Measurements from ENCODE around the gene TRIM65. TPM values are rescaled to one million over a fixed set of nuclear protein-coding genes. Genes with fewer than 3 reads are reported as not detected.

Gene TRIM65
- total and polyA plus RNA-seq, 2 of the 4 experiments (the other 2 are of a cell fraction): 7.9 to 10.6 TPM

- Histone ChIP-seq H2BK20ac (ENCODE audit: low read depth, low read length) (no peak overlapping the region), H4K20me1 (ENCODE audit: insufficient read depth, low read length) (no peaks in the 10 kb centered on the region), H3K9me3 (ENCODE audit: control insufficient read depth, insufficient read depth, low read length) (no peaks in the 10 kb centered on the region), H3K27me3 (ENCODE audit: control insufficient read depth, insufficient read depth, low read length) (no peaks in the 10 kb centered on the region), H3K9me1 (ENCODE audit: insufficient read depth, low read length) (0 out of 2 replicates have a peak, but pooled peaks cover 3% of the 10 kb centered on the region), H4K8ac (ENCODE audit: low read depth in 2 of 2, low read length in 2 of 2) (no peak overlapping the region), H2BK5ac (ENCODE audit: low read depth, low read length, poor library complexity, severe bottlenecking) (no peak overlapping the region), H3K4me3 (ENCODE audit: insufficient read depth, low read depth, low read length) (no peak overlapping the region), H3K4ac (ENCODE audit: low read depth, low read length) (no peak overlapping the region), H3K56ac (ENCODE audit: extremely low read depth, insufficient read depth, low read length) (no peak overlapping the region), H2AFZ (replicated peaks; ENCODE audit: low read length, poor library complexity) (peak overlapping the region; percentile 33), H3K9ac (ENCODE audit: low read depth, low read length) (no peak overlapping the region), H3K4me2 (ENCODE audit: low read depth, low read length) (no peak overlapping the region), H4K5ac (ENCODE audit: low read depth, low read length) (no peak overlapping the region), H2BK15ac (ENCODE audit: low read depth, low read length) (no peak overlapping the region), H3K4me1 (ENCODE audit: control insufficient read depth, insufficient read depth, low read length) (peaks cover under 1% of the 10 kb centered on the region; the same call in 1 of the 2 replicates), H2AK9ac (replicated peaks; ENCODE audit: low read depth, low read length, poor library complexity) (no peak overlapping the region), H2BK120ac (ENCODE audit: low read depth, low read length) (no peak overlapping the region), H4K91ac (ENCODE audit: insufficient read depth, low read depth, low read length) (no peak overlapping the region), H3K14ac (replicated peaks; ENCODE audit: low read depth, low read length) (no peak overlapping the region), H3K27ac (ENCODE audit: insufficient read depth, low read length) (no peak overlapping the region), H3K18ac (ENCODE audit: low read depth, low read length) (no peak overlapping the region), H3K36me3 (ENCODE audit: control insufficient read depth, insufficient read depth, low read length) (peaks cover 9% of the 10 kb centered on the region), H3K23ac (ENCODE audit: low read depth, low read length) (no peak overlapping the region), H2AK5ac (ENCODE audit: low read depth, low read length) (no peak overlapping the region), H3K79me1 (ENCODE audit: low read depth in 1 of 2, low read length in 2 of 2) (peaks cover 0 to 3% of the 10 kb centered on the region in 2 experiments; a peak in 1 of 4 replicates)
- TF ChIP-seq BHLHE40 (IDR thresholded peaks at IDR 0.05; ENCODE audit: low read depth, low read length) (no peak), MAZ (IDR thresholded peaks at IDR 0.05; ENCODE audit: borderline replicate concordance, low read depth, low read length) (no peak), NFE2L2 (IDR thresholded peaks at IDR 0.05; ENCODE audit: low read depth, low read length) (no peak), SMC3 (IDR thresholded peaks at IDR 0.05; ENCODE audit: low read depth, low read length) (no peak), MAFK (IDR thresholded peaks at IDR 0.05; ENCODE audit: low read depth, low read length) (no peak)
- intact Hi-C loops (cut with micrococcal nuclease) (no loop called here), in situ Hi-C loops (cut with MboI; ENCODE audit: low sequenced_read_pairs) (loop anchor here (5.0 kb wide), 1 partner anchor 97 kb away; no protein-coding TSS in a partner anchor), dilution Hi-C loops (cut with HindIII; ENCODE audit: low sequenced_read_pairs, unreplicated experiment) (no loop called here)
- ChIA-PET CTCF (interaction anchor here (1.5 kb wide), 1 partner anchor 91 kb away, joined by 3 read pairs; no protein-coding TSS in a partner anchor), POLR2A (ENCODE audit: unreplicated experiment) (no interaction called here)
- WGBS, 2 experiments (ENCODE audit: extremely low coverage in 2 of 2, insufficient read length in 1 of 2): no CpG with 5 or more reads among the region's 6 CpGs
- no TSS peak for BruUV-seq (replicated peaks)
- DNase-seq (no peak), ATAC-seq (ENCODE audit: low read depth) (no peak; the same call in 1 of the 2 replicates)
Observed at GRCh38 chr17:75910699-75911098, 13.9 kb upstream of the TRIM65 start.

All from IMR-90 (cell line).